ENCODE results near the gene FGF12. TPM values are rescaled to one million over a fixed set of nuclear protein-coding genes. Genes with fewer than 3 reads are reported as not detected.

FGF12 gene
- total RNA-seq, 1 donor from 2014 or later: 7.2 TPM

DNA sequence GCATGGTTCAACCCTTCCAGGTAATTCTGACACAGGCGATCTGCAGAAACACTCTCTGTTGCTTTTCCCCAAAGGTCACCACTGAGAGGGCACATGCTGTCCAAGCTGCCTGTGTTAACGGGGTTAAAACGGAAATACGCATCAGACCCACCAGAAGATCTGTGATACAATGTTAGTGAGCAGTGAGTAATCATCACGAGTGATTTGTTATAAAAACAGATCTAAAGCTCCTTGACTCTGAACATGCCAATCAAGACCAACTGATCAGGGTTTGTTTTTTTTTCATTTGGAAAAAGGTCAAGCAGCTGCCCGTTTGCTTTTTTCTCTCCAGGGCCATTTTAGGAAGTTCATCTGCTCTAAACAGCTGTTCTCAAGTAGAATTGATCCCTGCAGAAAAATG, 43.2 kb downstream of the FGF12 start:
- peak; percentile 13 for DNase-seq

- DNase-seq: no peak
These were observed 51.2 kb downstream of the FGF12 start for GRCh38 chr3:192675958-192676649.

DNA sequence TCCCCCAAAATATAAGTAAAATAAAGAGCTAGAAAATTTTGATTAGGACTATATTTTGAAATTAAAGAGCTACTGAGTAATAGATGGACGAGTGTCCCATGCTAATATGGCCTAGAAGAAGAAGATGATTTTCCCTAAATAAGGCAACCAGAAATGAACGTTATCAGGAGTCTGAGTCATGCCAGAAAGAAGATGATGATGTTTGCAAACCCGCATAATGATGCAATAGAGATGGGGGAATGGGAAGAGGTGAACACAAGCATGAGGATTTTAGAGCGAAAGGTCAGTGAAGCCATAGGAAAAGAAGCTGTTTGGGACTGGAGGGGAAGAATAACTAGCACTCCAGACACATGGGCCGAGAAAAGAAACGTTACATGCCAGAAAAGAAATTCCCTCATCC, 71.7 kb downstream of the FGF12 start:
- DNase-seq: no peak

- DNase-seq: no peak
These were observed 72.3 kb downstream of the FGF12 start for GRCh38 chr3:192655040-192655439.

- DNase-seq: no peak
These were observed 73.5 kb downstream of the FGF12 start for GRCh38 chr3:192653862-192654261.

GRCh38 chr3:192652727-192653126, 74.6 kb downstream of the FGF12 start:
- DNase-seq: no peak

- no peak for DNase-seq
These were observed 75.4 kb downstream of the FGF12 start for GRCh38 chr3:192651836-192652512.

GRCh38 chr3:192645437-192645836, 81.9 kb downstream of the FGF12 start:
- DNase-seq: no peak

GRCh38 chr3:192642651-192643050, 84.7 kb downstream of the FGF12 start:
- no peak for DNase-seq

- no peak for DNase-seq
These were observed 85.4 kb downstream of the FGF12 start for GRCh38 chr3:192641919-192642318.

GRCh38 chr3:192639987-192640386, 87.4 kb downstream of the FGF12 start:
- DNase-seq: no peak

DNA sequence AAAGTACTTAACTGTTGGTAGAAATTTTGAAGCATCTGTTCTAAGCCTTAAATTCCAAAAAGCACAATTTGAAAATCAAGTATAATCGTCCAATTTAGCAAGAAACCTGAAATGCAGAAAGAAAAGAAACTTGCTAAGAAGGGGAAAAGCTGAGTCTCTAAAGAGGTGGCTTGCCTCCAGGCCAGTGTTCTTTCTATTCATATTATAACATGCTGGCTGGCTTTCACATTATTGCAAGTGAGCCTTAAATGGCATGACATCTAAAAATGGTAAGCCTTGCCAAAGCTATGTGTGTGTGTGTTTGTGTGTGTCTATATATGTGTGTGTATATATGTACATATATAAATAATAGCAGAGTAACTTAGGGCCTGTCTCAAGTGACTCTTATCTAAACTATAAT, 89.5 kb downstream of the FGF12 start:
- peak; percentile 3 for DNase-seq

DNA sequence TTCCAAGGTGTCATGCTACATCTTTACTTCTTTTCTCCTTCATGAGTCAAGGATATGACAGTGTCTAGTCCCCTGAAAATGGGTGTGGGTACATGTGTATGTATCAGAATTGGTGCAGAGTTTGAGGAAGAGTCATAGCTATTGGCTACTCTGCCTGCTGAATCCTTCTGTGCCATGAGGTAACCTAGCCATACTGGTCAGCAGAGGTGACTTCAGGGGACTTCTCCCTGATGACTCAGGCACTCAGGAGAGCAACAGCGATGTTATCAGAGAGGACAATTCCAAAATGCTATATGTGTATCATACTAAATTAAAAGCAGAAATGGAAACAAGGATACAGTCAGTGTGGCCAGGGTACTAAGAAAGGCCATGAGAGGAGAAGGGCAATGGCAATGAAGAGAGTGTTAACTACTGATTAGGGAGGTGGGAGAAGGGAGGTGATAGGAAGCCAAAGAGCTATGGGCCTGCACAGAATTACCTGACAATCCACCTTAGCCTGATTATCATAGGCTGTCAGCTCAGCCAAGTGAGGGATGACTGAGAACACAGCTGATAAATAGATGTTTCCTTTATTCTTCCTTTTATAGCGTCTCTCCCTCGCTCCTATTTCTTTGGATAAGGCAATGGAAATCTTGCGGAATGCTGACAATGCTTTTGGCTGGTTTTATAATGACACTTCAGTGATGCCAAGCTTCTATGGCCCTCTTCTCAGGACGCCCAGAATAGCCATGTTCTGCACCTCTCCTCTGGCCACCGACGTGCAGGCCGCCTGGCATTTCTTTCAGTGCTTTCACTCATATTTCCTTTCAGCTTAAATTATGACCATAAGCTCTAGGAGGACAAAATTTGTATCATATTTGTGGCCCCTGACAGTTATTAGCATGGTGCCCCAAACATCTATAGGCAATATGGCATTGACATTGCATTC, 90.6 kb downstream of the FGF12 start:
- DNase-seq: no peak

DNA sequence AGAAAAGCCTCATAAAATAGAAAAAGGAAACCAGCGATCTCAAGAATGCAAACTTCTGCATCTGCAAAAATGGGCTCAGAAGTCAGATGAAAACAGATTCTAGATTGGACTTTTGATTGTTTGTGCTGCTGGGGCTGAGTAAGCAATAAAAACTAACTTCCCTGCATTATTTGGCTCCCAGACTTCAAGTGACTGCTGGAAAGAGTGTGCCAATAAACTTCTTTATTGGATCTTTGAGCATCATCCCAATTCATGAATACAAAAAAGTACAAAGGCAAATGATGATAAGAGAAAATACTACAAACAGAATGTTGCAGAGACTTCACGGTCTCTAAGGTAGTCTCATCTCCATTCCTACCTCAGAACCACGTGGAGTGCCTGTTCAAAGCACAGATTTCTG, 97.9 kb downstream of the FGF12 start:
- DNase-seq: no peak

GRCh38 chr3:192621909-192622308, 105.4 kb downstream of the FGF12 start:
- no peak for DNase-seq

GRCh38 chr3:192620275-192620674, 107.1 kb downstream of the FGF12 start:
- DNase-seq: no peak

- DNase-seq: no peak
These were observed 115.9 kb downstream of the FGF12 start for GRCh38 chr3:192611411-192611810.

DNA sequence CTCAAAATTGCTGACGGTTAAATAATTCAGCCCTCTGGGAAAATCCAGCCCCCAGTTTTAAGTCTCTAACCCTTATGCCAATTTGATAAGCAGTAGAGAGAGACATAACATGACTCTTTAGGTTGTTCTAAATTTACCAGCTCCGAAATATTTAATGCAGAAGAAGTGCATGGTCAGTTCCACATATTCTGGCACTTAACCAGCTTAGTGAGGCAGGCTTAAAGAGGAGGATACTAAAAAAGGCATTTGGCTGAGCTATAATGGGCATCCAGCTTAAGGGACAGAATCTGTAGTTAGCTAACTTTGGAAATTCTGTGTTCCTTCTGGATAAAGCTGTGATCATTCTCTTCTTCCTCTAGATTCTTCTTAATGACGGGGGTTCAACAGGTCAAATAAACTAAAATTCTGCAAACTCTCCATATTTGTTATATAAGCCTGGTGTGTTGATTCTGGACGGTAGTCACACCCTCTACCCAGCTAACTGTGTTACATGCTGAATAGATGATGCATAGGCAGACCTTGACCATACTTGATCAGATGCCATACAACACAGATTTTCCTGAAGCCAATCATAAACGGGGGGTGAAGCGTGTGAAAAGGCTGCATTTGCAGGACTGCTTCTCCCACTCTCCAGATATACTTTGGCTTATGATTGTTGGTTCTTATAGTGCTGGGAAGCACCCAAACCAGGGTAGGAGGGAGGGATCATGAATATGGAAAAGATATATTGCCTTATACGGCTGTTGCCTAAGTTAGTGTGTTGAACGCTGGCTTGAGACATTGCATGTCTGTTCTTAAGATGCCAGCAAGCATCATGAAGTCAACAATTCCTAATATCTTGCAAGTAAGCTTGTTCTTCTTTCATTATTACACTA, 118.4 kb downstream of the FGF12 start:
- peak; percentile 2 for DNase-seq

- DNase-seq: no peak
These were observed 119.5 kb downstream of the FGF12 start for GRCh38 chr3:192607798-192608197.

- DNase-seq: no peak
These were observed 129.4 kb downstream of the FGF12 start for GRCh38 chr3:192597913-192598312.

- DNase-seq: peak; percentile 7
These were observed 129.8 kb downstream of the FGF12 start for GRCh38 chr3:192597506-192597905.

- no peak for DNase-seq
These were observed 148.6 kb downstream of the FGF12 start for GRCh38 chr3:192578729-192579128.
